ENCODE results near the gene PPM1E.

DNA sequence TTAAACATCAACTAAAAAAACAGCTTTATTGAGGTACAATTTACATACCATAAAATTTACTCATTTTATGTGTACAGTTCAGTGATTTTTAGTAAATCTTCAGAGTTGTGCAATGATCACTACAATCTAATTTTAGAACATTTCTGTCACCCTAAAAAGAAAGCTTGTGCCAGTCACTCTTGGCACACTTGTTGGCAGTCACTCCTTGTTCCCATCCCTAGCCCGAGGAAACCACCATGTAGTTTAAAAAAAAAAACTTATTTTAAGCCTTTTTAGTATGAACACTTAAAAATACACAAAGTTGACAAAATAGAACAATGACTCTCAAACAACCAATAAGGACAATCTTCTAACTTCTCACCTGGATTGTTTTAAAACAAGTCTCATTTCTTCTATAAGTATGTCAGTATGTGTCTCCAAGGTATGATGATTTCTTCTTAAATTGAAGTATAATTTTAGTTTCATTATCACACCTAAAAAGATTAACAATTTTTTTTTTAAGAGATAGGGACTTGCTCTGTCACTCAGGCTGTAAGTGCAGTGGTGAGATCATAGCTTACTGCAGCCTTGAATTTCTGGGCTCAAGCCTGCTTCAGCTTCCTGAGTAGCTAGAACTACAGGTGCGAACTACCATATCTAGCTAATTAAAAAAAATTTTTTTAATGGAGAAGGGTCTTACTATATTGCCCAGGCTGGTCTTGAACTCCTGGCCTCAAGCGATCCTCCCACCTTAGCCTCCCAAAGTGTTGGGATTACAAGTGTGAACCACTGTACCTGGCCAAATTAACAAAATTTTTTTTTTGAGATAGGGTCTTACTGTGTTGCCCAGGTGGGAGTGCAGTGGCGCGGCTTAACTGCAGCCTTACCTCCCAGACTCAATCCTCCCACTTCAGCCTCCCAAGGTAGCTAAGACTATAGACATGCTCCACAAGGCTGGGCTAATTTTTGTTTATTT, 53.2 kb downstream of the PPM1E start:
- TF ChIP-seq, protein P1, sequence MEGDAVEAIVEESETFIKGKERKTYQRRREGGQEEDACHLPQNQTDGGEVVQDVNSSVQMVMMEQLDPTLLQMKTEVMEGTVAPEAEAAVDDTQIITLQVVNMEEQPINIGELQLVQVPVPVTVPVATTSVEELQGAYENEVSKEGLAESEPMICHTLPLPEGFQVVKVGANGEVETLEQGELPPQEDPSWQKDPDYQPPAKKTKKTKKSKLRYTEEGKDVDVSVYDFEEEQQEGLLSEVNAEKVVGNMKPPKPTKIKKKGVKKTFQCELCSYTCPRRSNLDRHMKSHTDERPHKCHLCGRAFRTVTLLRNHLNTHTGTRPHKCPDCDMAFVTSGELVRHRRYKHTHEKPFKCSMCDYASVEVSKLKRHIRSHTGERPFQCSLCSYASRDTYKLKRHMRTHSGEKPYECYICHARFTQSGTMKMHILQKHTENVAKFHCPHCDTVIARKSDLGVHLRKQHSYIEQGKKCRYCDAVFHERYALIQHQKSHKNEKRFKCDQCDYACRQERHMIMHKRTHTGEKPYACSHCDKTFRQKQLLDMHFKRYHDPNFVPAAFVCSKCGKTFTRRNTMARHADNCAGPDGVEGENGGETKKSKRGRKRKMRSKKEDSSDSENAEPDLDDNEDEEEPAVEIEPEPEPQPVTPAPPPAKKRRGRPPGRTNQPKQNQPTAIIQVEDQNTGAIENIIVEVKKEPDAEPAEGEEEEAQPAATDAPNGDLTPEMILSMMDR (IDR thresholded peaks at IDR 0.05; ENCODE audit: low read depth, low read length, poor library complexity, severe bottlenecking), result no peak
- TF ChIP-seq EZH2phosphoT487 (IDR thresholded peaks at IDR 0.05; ENCODE audit: borderline replicate concordance, low read length), result no peak

All from DOHH2 (cell line).